ENCODE data around the gene TIGD1.

The TIGD1 gene

GRCh38 chr2:232501794-232502390 lies 48.5 kb downstream of the TIGD1 start:
- DNase-seq (ENCODE audit: low read depth, low spot score), result no peak

GRCh38 chr2:232501331-232501771 lies 49.0 kb downstream of the TIGD1 start:
- DNase-seq (ENCODE audit: low read depth, low spot score), result no peak

- no peak for DNase-seq (ENCODE audit: low read depth, low spot score)
Observed at GRCh38 chr2:232498452-232498851, 51.9 kb downstream of the TIGD1 start.

All from smooth muscle cell of the brain vasculature (primary cell).